ENCODE data around the gene PDE4D.
A peak's percentile ranks its signal among the peaks of the same experiment; 100 is the strongest.
"Not testable (repeated sequence)": the region's sequence is repeated elsewhere in the genome, so short reads cannot be mapped to it uniquely, and the experiment has no call there.

Gene PDE4D

GRCh38 chr5:59798862-59799667 is 94.5 kb downstream of the PDE4D start:
- DNase-seq = no peak

DNA sequence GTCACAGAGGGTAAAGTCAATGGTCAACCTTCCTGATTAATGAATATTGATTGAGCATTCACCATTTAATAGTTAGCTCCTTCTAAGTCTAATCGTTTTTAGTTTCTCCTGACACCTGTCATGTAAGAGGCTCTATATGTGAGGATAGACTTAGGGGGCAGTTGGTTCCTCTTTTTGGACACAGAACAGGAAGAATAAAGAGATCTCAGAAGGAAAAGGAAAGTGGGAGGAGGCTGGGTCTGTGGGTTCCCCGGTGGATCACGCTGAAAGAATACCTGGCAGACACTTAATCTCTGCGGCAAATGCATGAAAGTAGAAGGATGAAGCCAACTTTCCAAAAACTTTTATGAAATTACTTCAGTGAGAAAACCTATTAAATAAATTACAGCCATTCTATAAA is 98.4 kb downstream of the PDE4D start:
- no peak for DNase-seq

DNA sequence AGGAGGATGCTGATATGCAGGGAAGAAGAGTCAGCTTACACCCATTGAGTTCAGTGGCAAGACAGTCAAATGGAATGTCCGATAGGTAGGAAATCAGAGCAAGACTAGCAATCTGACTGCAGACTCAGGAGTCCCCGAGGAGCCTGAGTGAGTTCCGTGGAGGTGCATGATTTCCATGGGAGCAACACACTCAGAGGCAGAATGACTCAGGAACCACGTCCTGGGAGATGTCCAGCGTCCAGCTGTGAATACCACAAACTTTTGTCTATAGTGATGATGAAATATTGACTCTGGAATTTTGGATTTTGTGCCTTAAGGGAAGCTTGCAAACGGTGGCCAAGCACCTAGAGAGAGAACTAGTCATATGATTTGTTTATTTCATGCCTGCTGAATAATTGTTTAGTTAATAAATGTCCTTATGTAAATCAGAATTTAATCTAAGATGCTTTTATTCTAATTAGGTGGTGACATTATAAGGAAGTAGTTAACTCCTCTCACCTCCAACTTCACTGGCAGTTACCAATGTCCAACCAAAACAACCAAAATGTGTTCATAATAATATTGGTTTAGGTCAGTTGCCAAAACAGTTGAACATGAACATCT is 100.4 kb downstream of the PDE4D start:
- no peak for DNase-seq

- no peak for DNase-seq
These were observed 101.9 kb downstream of the PDE4D start for GRCh38 chr5:59791617-59792016.

GRCh38 chr5:59790776-59791475 is 102.6 kb downstream of the PDE4D start:
- no peak for DNase-seq

- DNase-seq = no peak
These were observed 103.2 kb downstream of the PDE4D start for GRCh38 chr5:59790376-59790775.

GRCh38 chr5:59789894-59790293 is 103.6 kb downstream of the PDE4D start:
- no peak for DNase-seq

DNA sequence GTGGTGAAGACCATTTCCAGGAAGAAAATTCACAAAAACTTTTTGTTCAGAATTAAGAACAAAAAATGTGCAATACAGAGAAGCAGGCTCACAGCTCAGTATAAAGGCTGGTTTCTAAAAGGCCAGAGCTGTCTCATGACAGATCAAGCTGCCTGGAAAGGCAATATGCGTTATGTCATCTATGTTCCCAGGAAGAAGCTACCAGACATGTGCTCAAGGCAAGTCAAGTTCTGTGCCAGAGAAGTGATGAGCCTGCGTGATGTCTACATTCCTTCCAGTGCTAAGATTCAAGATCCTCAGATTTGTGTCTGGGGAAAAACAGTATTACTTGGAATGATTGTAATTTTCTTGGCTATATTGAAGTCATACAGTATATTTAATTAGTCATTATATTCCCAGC is 104.3 kb downstream of the PDE4D start:
- DNase-seq = no peak

DNA sequence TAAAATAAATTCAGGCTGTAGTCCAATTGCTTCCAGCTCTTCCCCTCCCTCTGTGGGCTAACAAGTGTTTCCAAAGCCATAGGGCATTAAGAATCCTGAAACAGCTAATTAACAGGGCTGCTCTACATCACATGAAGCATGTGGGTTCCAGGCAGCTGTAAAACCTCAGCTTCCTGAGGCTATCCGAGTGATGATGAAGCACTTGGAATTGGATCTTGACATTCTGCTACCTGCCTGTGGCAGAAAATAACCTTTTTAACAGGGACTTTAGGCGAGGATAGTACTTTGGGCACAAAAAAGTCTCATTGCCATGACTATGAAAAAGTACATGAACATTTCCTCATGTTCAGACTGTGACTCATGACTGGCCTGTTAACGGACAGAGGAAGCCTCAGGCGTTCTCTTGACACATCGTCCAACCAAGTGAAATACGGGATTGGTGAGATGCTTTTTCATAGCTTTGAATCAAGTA is 107.2 kb downstream of the PDE4D start:
- no peak for DNase-seq

- no peak for DNase-seq
These were observed 107.7 kb downstream of the PDE4D start for GRCh38 chr5:59785676-59786333.

DNA sequence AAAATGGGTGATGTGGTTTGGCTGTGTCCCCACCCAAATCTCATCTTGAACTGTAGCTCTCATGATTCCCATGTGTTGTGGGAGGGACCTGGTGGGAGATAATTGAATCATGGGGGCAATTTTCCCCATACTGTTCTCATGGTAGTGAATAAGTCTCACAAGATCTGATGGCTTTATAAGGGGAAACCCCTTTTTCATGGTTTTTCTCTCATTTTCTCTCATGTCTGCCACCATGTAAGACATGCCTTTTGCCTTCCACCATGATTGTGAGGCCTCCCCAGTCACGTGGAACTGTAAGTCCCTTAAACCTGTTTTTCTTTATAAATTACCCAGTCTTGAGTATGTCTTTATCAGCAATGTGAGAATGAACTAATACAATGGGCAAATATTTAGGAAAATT is 108.8 kb downstream of the PDE4D start:
- DNase-seq = not testable (repeated sequence)

DNA sequence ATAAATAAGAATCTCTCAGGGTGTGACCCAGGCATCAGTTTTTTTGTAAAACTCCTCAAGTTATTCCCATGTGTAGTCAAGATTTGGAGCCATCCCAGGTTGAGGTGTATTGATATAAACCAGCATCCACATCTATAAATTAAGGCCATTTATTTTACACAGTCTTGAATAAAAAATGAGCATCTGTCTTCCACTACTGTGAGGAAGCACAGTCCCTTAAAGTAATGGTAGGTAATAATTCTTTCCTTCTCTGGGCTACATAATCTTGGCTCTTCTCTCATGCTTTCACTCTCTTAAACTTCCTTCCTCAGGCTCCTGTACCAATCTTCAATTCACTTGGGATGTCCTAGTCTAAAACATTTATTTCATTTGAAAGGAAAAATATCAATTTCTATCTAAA is 110.3 kb downstream of the PDE4D start:
- DNase-seq = no peak

GRCh38 chr5:59782856-59783255 is 110.7 kb downstream of the PDE4D start:
- DNase-seq = no peak

- DNase-seq = no peak
These were observed 114.1 kb downstream of the PDE4D start for GRCh38 chr5:59779453-59779852.

DNA sequence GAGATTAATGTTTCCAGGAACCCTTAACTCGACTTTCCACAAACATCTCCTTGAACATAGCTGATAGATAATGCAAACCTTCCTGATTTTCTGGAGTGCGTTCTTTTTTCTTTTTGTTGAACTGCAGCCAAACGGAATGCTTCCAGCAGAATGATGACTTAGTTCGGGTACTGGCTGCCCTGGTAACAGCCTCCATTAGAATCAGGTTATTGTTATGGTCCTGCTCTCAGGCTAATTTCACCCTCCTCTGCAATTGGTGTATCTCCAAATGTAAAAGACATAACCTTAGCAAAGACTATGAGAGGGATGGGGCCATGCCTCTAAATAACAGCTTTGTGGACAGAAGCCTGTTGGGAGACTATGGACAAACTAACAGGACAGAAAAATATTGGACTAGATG is 116.5 kb downstream of the PDE4D start:
- DNase-seq = no peak

DNA sequence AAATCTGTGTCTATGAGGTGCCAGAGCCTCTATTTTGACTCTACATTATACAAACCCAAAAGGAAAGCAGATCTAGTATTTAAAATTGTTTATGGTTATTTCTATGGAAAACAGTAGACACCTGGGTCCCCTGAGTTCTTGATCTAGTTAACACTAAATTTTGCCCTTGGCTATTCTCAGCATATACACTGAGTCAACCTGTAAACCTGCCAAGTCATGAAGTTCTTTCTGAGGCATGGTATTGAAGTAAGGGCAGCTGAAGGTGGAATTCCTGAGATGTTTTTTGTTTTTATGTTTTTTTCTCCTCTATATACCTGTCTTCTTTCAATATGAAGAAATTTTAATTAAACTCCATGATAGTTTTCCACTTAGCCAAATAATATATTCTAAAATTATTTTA is 120.2 kb downstream of the PDE4D start:
- no peak for DNase-seq

DNA sequence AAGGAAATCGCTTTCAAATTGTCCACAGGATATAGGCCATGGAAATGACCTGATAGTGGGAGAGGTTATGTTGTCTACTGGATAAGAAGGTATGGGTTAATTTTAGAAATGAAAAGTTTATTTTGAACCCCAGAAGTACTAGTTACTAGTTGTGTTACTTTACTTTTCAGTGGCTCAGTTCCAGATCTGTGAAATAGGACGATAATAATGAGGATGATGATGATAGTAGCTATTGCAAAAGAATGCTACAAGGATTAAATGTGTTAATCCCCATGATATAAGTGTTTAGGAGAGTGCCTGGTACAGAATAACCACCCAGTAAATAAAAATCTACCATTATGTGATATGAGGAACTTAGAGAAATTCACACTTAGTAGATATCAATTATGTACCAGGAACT is 120.8 kb downstream of the PDE4D start:
- no peak for DNase-seq

DNA sequence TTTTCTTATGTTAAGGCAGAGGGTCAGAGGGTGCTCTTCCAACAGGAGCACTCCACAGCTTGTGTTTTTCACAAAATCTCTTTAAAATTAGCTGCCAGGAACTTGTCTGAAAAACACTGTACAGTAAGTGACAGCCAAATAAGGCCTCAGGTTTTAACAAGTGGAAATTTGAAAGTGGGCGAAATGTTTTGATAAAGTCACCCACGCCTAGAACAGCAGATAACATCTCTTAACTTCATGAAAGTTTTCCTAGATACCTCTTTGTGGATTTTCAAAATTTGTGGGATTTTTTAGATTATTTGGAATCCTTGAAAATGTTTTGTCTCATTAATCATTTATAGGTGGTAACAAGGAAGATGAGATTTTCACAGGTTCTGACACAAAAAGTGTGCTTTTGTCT is 121.3 kb downstream of the PDE4D start:
- DNase-seq = no peak

GRCh38 chr5:59770953-59771352 is 122.6 kb downstream of the PDE4D start:
- no peak for DNase-seq

- DNase-seq = no peak
These were observed 123.7 kb downstream of the PDE4D start for GRCh38 chr5:59769832-59770231.

DNA sequence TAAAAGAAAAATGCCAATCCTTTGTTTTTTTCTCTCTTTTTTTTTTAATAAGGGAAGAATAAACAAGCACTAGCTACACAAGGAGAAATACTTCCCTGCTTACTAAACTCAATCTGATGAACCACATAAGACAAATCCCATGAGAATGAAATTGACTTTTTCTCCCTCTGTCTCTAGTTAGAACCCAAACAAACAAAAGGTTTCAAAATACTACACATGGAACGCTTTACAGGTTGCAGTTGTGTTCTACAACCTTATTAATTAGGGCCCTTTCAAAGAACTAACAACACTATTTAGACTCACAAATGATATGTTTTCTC is 124.5 kb downstream of the PDE4D start:
- DNase-seq = no peak

DNA sequence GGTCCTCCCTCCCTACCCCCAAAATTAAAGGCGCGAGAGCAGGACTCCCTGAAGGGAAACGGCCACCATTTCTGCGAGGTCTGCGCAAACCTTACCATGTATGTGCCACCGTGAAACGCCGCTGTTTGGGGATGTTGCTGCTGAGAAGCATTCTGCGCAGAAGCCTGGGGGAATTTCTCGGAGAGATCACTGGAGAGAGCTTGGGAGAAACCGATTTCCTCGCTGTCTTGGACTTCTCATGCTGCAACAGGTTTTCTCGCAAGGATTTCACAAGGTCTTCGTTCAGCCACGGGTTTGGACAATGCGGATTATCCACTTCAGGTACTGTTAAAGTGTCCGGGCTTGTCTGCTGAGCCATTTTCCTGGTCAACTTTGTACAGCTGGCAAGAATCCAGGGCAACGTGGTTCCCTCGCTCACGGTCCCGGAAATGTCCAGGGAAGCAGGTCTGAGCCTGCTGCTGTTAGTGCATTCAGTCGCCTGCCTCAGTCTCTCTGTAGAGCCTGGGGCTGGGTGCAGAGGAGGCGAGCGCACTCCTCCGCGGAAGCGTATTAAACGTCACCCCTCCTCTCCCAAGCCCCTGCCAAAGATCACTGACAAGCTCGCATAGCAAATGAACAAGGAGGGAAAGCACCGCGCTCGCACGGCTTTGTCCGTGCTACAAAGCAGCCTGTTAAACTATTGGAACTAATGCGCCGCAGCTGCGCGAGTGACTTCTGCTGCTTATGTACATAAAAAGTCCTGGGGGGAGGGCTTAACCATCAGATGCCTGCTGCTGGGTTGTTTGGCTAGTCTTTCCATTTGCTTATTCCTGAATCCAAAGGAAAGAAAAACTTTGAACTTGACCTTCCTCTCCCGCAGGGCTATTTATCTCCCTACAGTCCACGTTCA is 125.1 kb downstream of the PDE4D start:
- DNase-seq = peak; percentile 5 to 8
